Measurements from ENCODE around the gene TTLL8. TPM values are rescaled to one million over a fixed set of nuclear protein-coding genes. Genes with fewer than 3 reads are reported as not detected.

TTLL8 gene
- total RNA-seq, 1 donor: not detected

GRCh38 chr22:50071432-50072166 lies 13.5 kb upstream of the TTLL8 start:
- DNase-seq (ENCODE audit: low read depth): no peak
- no peak for TF ChIP-seq CTCF (IDR thresholded peaks at IDR 0.05; ENCODE audit: insufficient read depth, low read length)
- H3K4me3 ChIP-seq (ENCODE audit: low read depth, low read length): no peak overlapping the region

DNA sequence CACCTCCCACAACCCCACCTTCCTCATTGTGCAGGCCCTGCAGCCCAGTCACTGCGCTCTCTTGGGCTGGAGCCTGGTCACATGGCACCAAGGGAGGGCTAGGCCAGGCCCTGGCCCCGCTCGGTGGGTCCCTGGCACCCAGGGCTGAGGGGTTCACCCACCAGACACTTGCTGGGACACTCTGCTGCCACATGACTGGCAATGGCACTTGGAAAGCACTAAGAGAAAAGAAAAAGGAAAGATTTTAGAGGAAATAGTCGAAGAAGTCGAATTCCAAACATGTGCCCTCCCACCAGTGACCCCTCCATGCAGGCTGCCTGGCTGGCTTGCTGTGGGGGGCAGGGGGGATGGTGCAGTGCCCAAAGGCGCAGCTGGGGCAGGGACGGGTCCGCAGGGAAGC lies 12.3 kb upstream of the TTLL8 start:
- H3K4me3 ChIP-seq (ENCODE audit: low read depth, low read length): no peak overlapping the region
- no peak for TF ChIP-seq CTCF (IDR thresholded peaks at IDR 0.05; ENCODE audit: insufficient read depth, low read length)
- no peak for DNase-seq (ENCODE audit: low read depth)

GRCh38 chr22:50068096-50068495 lies 10.0 kb upstream of the TTLL8 start:
- H3K4me3 ChIP-seq (ENCODE audit: low read depth, low read length): no peak overlapping the region
- no peak for DNase-seq (ENCODE audit: low read depth)
- no peak for TF ChIP-seq CTCF (IDR thresholded peaks at IDR 0.05; ENCODE audit: insufficient read depth, low read length)

DNA sequence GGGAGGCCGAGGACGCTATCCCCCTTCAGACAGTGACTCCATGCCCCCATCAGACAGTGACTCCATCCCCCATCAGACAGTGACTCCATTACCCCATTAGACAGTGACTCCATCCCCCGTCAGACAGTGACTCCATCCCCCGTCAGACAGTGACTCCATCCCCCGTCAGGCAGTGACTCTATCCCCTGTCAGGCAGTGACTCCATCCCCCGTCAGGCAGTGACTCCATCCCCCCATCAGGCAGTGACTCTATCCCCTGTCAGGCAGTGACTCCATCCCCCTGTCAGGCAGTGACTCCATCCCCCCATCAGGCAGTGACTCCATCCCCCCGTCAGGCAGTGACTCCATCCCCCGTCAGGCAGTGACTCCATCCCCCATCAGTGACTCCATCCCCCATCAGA lies 9.1 kb upstream of the TTLL8 start:
- no peak overlapping the region for H3K4me3 ChIP-seq (ENCODE audit: low read depth, low read length)
- TF ChIP-seq CTCF (IDR thresholded peaks at IDR 0.05; ENCODE audit: insufficient read depth, low read length): no peak
- DNase-seq (ENCODE audit: low read depth): no peak

DNA sequence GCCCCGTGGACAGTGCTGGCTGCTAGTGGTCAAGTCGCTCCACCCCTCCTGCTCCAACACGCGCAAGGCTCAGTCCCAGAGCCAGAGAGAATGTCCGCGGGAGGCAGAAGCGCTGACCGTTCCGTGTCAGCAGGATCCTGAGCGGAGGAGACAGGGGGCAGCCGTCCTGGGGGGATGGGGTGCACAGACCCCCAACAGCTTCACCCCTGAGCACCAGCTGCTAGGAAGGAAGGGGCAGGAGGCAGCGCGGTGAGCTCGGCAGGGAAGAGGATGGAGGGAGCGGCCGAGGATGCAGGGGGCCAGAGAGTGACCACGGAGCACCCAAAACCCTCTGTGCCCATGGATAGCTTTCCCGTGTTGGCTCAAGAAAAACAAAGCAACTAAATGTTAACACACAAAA lies 6.4 kb upstream of the TTLL8 start:
- no peak overlapping the region for H3K4me3 ChIP-seq (ENCODE audit: low read depth, low read length)
- no peak for TF ChIP-seq CTCF (IDR thresholded peaks at IDR 0.05; ENCODE audit: insufficient read depth, low read length)
- no peak for DNase-seq (ENCODE audit: low read depth)

- no peak for TF ChIP-seq CTCF (IDR thresholded peaks at IDR 0.05; ENCODE audit: insufficient read depth, low read length)
- DNase-seq (ENCODE audit: low read depth): no peak
- H3K4me3 ChIP-seq (ENCODE audit: low read depth, low read length): no peak overlapping the region
Observed at GRCh38 chr22:50063589-50064393, 5.7 kb upstream of the TTLL8 start.

All from fibroblast of the aortic adventitia (primary cell).